Epithelial cell of esophagus (primary cell): ENCODE data around the gene PEMT.

ENCODE experiments used
- DNase-seq: peaks from one replicate; pipeline ENCODE4 v3.0.0; 2010; ENCODE audit warnings: low read depth
- H3K4me3 ChIP-seq: 2 replicates; pipeline ENCODE4 v1.5.1; 2011; ENCODE audit warnings: mild to moderate bottlenecking, low read length, control low read depth
- TF ChIP-seq, protein P1 (sequence below): IDR thresholded peaks from 2 replicates; pipeline ENCODE4 v1.5.1; 2011; ENCODE audit warnings: low read depth, mild to moderate bottlenecking, low read length, control low read depth, inconsistent platforms; ENCODE audit not compliant: insufficient read depth; ENCODE audit errors: missing control alignments

The PEMT gene

DNA sequence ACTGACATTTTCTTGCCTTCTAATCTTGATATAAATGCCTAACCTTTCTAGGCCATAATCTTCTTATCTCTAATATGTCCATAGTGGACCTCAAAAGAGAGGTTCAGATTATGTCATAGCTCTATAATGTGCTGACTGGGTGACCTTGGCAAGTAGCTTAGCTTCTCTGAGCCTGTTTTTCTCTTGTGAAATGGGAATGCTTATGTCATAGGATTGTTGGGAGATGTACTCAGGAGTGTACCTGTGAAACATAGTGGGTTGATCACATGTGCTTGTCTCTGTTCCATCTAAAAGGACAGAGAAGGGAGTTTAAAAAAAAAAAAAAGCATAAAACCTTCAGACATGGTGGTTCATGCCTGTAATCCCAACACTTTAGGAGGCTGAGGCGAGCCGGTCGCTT, 112.3 kb downstream of the PEMT start:
- peak; percentile 52 for DNase-seq
- no peak overlapping the region for H3K4me3 ChIP-seq
- TF ChIP-seq, protein P1, sequence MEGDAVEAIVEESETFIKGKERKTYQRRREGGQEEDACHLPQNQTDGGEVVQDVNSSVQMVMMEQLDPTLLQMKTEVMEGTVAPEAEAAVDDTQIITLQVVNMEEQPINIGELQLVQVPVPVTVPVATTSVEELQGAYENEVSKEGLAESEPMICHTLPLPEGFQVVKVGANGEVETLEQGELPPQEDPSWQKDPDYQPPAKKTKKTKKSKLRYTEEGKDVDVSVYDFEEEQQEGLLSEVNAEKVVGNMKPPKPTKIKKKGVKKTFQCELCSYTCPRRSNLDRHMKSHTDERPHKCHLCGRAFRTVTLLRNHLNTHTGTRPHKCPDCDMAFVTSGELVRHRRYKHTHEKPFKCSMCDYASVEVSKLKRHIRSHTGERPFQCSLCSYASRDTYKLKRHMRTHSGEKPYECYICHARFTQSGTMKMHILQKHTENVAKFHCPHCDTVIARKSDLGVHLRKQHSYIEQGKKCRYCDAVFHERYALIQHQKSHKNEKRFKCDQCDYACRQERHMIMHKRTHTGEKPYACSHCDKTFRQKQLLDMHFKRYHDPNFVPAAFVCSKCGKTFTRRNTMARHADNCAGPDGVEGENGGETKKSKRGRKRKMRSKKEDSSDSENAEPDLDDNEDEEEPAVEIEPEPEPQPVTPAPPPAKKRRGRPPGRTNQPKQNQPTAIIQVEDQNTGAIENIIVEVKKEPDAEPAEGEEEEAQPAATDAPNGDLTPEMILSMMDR = no peak

DNA sequence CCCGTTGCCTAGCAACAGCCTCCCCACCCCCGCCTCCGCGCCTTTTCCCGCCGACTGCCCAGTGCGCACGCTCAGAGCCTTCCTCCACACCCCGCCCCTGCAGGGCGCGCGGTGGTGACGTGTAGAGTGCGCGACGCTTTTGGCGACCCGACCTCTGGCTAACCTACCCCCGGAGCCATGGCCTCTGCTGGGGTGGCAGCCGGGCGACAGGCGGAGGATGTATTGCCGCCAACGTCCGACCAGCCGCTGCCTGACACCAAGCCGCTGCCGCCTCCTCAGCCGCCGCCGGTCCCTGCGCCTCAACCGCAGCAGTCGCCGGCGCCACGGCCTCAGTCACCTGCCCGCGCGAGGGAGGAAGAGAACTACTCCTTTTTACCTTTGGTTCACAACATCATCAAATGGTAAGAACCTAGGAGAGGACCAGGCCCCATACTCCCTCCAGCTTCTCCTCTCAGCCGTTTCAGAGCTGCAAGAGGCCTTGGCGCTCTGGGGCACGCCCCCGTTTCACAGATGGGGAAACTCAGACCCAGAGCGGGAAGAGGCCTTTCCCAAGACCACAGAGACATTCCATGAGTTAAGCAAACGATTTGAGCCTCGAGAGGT, 114.5 kb downstream of the PEMT start, which contains the start of gene MED9:
TSS of gene MED9 (plus strand) at position 136 of the 603 bp plus-strand sequence. CDS start at position 178, 42 bp downstream.
- DNase-seq = peak; percentile 90
- H3K4me3 ChIP-seq = peak within 1 kb of the TSS; percentile 88
- TF ChIP-seq, protein P1 = no peak

DNA sequence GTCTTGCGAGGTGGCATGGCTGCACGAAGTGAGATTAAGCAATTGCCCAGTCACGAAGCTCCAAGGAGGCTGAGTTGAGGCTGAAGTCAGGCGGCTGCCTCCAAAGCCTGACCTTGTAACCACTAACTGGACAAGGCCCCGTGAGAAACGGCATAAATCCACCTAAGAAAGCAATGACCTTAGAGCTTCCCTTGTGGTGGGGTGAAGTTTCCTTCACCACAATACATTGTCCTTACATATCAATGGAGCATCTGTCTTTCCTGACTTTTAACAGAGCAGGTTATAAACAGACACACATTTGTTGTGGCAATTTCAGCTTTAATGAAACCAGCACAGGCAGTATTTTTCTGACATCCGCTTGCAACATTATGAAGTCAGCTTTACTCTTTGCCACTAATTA, 117.2 kb downstream of the PEMT start:
- no peak for DNase-seq
- TF ChIP-seq, protein P1 = no peak
- H3K4me3 ChIP-seq = no peak overlapping the region

DNA sequence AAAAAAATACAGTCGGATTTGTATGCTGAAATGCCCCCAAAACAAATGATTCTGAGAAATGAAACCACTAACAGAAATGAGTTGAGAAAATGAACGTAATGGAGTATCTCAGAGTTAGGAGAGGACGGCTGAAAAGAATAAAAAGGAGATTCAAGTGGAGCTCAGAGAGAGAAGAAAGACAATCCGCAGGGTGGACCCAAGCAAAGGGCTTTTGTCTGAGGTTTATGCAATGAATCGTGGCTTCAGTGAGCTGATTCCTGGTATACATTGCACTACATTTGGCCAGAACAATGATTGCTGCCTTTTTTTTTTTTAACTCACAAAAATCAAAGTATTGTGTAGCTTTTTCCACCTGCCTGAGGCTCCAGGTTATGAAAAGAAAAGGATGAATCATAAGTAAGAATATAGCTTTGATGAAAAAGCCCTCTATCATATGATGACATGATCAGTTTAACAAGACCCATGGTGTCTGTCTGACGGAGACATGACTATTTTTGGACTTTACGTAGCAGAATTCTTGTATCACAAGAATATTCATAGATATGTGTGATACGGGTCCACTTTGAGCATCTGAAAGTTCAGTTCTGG, 119.1 kb downstream of the PEMT start:
- peak; percentile 34 for DNase-seq
- TF ChIP-seq, protein P1 = no peak
- no peak overlapping the region for H3K4me3 ChIP-seq

DNA sequence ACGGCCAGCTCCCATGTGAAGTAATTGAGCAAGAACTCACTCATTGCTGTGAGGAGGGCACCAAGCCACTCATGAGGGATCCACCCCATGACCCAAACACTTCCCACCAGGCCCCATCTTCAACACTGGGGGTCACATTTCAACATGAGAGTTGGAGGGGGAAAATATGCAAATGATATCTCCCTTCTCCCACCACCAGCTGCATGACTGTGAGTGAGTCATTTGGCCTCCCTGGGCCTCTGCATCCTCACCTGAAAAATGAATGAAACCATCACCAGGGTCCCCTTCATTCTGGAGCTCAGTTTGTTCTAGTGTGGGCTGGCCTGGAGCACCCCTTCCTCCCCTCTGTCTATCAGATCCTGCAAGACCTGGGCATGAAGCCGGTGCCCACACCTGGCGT, 121.5 kb downstream of the PEMT start:
- H3K4me3 ChIP-seq = no peak overlapping the region
- DNase-seq = no peak
- TF ChIP-seq, protein P1 = no peak

DNA sequence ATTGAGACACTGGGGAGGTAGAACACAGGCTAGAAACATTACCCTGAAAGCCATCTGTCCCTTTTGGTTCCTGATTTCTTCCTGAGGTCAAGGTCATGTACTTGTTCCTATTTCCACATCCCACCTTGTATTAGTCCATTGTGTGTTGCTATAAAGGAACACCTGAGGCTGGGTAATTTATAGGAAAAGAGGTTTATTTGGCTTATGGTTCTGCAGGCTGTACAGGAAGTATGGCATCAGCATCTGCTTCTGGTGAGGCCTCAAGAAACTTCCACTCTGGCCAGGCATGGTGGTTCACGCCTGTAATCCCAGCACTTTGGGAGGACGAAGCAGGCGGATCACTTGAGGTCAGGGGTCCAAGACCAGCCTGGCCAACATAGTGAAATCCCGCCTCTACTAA, 122.2 kb downstream of the PEMT start:
- TF ChIP-seq, protein P1 = no peak
- H3K4me3 ChIP-seq = no peak overlapping the region
- DNase-seq = no peak
